SK-N-SH treated with all-trans-retinoic acid at 6 μM for 48 hours (cell line): ENCODE results near the gene ASNSD1.
"Not testable (repeated sequence)": the region's sequence is repeated elsewhere in the genome, so short reads cannot be mapped to it uniquely, and the experiment has no call there.

Experiments
- ATAC-seq: fragments of 200-7000 bp; cut with Tn5 transposase; 3 replicates; pipeline ENCODE4 v1.9.1; 2020; ENCODE audit warnings: mild to moderate bottlenecking, moderate library complexity
- ARNTL ChIP-seq: fragments of 450-650 bp; formaldehyde crosslinking; IDR thresholded peaks from 2 replicates; pipeline ENCODE4 v1.5.0; 2020; ENCODE audit warnings: low read depth, mild to moderate bottlenecking, moderate library complexity, borderline replicate concordance
- CSDC2 ChIP-seq: fragments of 250-450 bp; sonication (Bioruptor Pico); IDR thresholded peaks from 2 replicates; pipeline ENCODE4 v1.5.0; 2020; ENCODE audit warnings: mild to moderate bottlenecking, moderate library complexity
- GLIS3 ChIP-seq: fragments of 250-450 bp; sonication (Bioruptor Pico); IDR thresholded peaks from 2 replicates; pipeline ENCODE4 v1.5.0; 2020; ENCODE audit warnings: mild to moderate bottlenecking, moderate library complexity
- ISL1 ChIP-seq: fragments of 250-450 bp; sonication (Bioruptor Pico); IDR thresholded peaks from 2 replicates; pipeline ENCODE4 v2.1.2; 2022; ENCODE audit warnings: mild to moderate bottlenecking, moderate library complexity
- OSR1 ChIP-seq: fragments of 250-450 bp; sonication (Bioruptor Pico); IDR thresholded peaks from 2 replicates; pipeline ENCODE4 v1.8.0; 2022; ENCODE audit warnings: moderate library complexity, mild to moderate bottlenecking, inconsistent platforms
- PPARA ChIP-seq: fragments of 250-450 bp; sonication (Bioruptor Pico); IDR thresholded peaks from 2 replicates; pipeline ENCODE4 v1.5.0; 2020; ENCODE audit warnings: mild to moderate bottlenecking, borderline replicate concordance
- SNAI2 ChIP-seq: fragments of 250-450 bp; sonication (Bioruptor Pico); IDR thresholded peaks from 2 replicates; pipeline ENCODE4 v1.5.0; 2020; ENCODE audit warnings: mild to moderate bottlenecking, moderate library complexity
- TCF4 ChIP-seq: fragments of 250-450 bp; sonication (Bioruptor Pico); IDR thresholded peaks from 2 replicates; pipeline ENCODE4 v1.8.0; 2021; ENCODE audit warnings: mild to moderate bottlenecking, moderate library complexity, borderline replicate concordance
- TOX ChIP-seq: fragments of 250-450 bp; sonication (Bioruptor Pico); IDR thresholded peaks from 2 replicates; pipeline ENCODE4 v1.8.0; 2021; ENCODE audit warnings: mild to moderate bottlenecking, moderate library complexity, borderline replicate concordance
- ZC3H10 ChIP-seq: fragments of 250-450 bp; sonication (Bioruptor Pico); IDR thresholded peaks from 2 replicates; pipeline ENCODE4 v1.5.1; 2021; ENCODE audit warnings: mild to moderate bottlenecking, moderate library complexity
- ZFP3 ChIP-seq: fragments of 250-450 bp; sonication (Bioruptor Pico); IDR thresholded peaks from 2 replicates; pipeline ENCODE4 v1.5.0; 2020; ENCODE audit warnings: mild to moderate bottlenecking, moderate library complexity
- ZFP30 ChIP-seq: fragments of 450-650 bp; formaldehyde crosslinking; IDR thresholded peaks from 2 replicates; pipeline ENCODE4 v1.5.0; 2022; ENCODE audit warnings: mild to moderate bottlenecking, moderate library complexity
- ZNF565 ChIP-seq: fragments of 450-650 bp; formaldehyde crosslinking; conservative IDR thresholded peaks from 2 replicates; pipeline ENCODE4 v1.5.0; 2020; ENCODE audit warnings: low read depth, mild to moderate bottlenecking, moderate library complexity
- ZNF70 ChIP-seq: fragments of 450-650 bp; formaldehyde crosslinking; IDR thresholded peaks from 2 replicates; pipeline ENCODE4 v1.5.0; 2020; ENCODE audit warnings: mild to moderate bottlenecking, moderate library complexity
- ZNF8 ChIP-seq: fragments of 450-650 bp; formaldehyde crosslinking; IDR thresholded peaks from 2 replicates; pipeline ENCODE4 v1.5.0; 2020; ENCODE audit warnings: mild to moderate bottlenecking, moderate library complexity
- TF ChIP-seq, protein P1 (sequence below): fragments of 250-450 bp; sonication (Bioruptor Pico); IDR thresholded peaks from 2 replicates; pipeline ENCODE4 v1.5.0; 2020; ENCODE audit warnings: mild to moderate bottlenecking, moderate library complexity
- TF ChIP-seq, protein P2 (sequence below): fragments of 250-450 bp; sonication (Bioruptor Pico); IDR thresholded peaks from 2 replicates; pipeline ENCODE4 v1.8.0; 2021; ENCODE audit warnings: low read depth, mild to moderate bottlenecking, moderate library complexity, borderline replicate concordance
- TF ChIP-seq, protein P3 (sequence below): fragments of 250-450 bp; sonication (Bioruptor Pico); IDR thresholded peaks from 2 replicates; pipeline ENCODE4 v1.5.1; 2020; ENCODE audit warnings: low read depth, mild to moderate bottlenecking, moderate library complexity
- TF ChIP-seq, protein P4 (sequence below): fragments of 250-450 bp; sonication (Bioruptor Pico); IDR thresholded peaks from 2 replicates; pipeline ENCODE4 v1.8.0; 2020; ENCODE audit warnings: mild to moderate bottlenecking, moderate library complexity, borderline replicate concordance

Gene ASNSD1

DNA sequence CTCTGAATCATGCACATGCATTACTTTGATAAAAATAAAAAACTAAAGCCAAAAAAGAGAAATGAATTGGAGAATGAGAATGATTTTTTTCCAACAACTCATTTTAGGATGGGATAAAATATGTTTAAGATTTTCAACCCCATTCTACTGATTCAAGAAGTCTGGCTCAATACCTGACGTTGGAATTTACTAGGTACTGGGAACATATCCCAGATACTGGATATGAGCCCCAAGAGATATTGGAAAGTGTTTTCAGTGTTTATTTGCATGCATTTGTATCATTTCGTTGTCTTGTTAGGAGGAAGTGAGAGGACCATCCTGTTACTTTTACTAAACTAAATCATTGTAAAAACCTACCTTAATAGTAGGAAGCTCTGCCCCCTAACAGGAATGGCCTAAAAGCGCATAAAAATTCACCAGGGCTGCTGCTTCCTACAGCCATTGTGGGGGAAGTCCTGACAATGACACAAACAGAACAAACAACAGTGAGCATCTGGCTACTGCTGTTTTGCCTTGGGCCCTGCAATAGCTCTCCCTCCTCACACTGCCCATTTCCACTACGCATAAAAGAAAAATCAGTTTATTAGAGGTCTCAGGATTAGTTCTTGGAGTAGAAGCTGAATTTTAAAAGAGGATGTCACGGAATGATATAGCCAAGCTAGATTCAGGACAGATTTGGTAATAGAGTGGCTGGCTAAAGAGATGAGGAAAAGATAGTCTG, 48.4 kb downstream of the ASNSD1 start:
- TF ChIP-seq CSDC2 (CRISPR knock-in tag) (no peak), ZNF8 (CRISPR knock-in tag) (no peak), ZNF70 (CRISPR knock-in tag) (peak; percentile 82), GLIS3 (no peak), PPARA (no peak), ZC3H10 (CRISPR knock-in tag) (no peak)
- TF ChIP-seq, protein P1, sequence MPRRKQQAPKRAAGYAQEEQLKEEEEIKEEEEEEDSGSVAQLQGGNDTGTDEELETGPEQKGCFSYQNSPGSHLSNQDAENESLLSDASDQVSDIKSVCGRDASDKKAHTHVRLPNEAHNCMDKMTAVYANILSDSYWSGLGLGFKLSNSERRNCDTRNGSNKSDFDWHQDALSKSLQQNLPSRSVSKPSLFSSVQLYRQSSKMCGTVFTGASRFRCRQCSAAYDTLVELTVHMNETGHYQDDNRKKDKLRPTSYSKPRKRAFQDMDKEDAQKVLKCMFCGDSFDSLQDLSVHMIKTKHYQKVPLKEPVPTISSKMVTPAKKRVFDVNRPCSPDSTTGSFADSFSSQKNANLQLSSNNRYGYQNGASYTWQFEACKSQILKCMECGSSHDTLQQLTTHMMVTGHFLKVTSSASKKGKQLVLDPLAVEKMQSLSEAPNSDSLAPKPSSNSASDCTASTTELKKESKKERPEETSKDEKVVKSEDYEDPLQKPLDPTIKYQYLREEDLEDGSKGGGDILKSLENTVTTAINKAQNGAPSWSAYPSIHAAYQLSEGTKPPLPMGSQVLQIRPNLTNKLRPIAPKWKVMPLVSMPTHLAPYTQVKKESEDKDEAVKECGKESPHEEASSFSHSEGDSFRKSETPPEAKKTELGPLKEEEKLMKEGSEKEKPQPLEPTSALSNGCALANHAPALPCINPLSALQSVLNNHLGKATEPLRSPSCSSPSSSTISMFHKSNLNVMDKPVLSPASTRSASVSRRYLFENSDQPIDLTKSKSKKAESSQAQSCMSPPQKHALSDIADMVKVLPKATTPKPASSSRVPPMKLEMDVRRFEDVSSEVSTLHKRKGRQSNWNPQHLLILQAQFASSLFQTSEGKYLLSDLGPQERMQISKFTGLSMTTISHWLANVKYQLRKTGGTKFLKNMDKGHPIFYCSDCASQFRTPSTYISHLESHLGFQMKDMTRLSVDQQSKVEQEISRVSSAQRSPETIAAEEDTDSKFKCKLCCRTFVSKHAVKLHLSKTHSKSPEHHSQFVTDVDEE (CRISPR knock-in tag) = no peak
- TF ChIP-seq, protein P2, sequence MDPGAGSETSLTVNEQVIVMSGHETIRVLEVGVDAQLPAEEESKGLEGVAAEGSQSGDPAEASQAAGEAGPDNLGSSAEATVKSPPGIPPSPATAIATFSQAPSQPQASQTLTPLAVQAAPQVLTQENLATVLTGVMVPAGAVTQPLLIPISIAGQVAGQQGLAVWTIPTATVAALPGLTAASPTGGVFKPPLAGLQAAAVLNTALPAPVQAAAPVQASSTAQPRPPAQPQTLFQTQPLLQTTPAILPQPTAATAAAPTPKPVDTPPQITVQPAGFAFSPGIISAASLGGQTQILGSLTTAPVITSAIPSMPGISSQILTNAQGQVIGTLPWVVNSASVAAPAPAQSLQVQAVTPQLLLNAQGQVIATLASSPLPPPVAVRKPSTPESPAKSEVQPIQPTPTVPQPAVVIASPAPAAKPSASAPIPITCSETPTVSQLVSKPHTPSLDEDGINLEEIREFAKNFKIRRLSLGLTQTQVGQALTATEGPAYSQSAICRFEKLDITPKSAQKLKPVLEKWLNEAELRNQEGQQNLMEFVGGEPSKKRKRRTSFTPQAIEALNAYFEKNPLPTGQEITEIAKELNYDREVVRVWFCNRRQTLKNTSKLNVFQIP (CRISPR knock-in tag) = no peak
- TF ChIP-seq, protein P3, sequence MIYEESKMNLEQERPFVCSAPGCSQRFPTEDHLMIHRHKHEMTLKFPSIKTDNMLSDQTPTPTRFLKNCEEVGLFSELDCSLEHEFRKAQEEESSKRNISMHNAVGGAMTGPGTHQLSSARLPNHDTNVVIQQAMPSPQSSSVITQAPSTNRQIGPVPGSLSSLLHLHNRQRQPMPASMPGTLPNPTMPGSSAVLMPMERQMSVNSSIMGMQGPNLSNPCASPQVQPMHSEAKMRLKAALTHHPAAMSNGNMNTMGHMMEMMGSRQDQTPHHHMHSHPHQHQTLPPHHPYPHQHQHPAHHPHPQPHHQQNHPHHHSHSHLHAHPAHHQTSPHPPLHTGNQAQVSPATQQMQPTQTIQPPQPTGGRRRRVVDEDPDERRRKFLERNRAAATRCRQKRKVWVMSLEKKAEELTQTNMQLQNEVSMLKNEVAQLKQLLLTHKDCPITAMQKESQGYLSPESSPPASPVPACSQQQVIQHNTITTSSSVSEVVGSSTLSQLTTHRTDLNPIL (CRISPR knock-in tag) = no peak
- no peak for ATAC-seq

DNA sequence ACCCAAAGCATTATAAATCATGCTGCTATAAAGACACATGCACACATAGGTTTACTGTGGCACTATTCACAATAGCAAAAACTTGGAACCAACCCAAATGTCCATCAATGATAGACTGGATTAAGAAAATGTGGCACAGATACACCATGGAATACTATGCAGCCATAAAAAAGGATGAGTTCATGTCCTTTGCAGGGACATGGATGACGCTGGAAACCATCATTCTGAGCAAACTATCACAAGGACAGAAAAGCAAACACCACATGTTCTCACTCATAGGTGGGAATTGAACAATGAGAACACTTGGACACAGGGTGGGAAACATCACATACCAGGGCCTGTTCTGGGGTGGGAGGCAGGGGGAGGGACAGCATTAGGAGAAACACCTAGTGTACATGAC, 56.3 kb downstream of the ASNSD1 start:
- ATAC-seq = not testable (repeated sequence)

DNA sequence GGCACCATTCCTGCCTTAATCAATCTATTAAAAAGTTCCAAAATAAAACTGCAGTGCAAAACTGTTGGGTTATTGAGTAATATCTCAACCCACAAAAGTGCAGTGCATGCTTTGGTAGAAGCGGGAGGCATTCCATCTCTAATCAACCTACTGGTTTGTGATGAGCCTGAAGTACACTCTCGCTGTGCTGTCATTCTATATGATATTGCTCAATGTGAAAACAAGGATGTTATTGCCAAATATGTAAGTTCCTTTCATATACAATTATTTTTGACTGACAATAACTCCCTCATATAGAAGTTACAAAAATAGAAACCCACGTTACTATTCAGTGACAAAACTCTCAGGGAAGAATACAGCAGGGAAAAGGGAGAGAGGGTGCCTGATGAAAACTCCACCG, 58.3 kb downstream of the ASNSD1 start:
- ATAC-seq = no peak
- no peak for TF ChIP-seq GLIS3
- TF ChIP-seq, protein P3 (CRISPR knock-in tag) = no peak
- TF ChIP-seq ZNF8 (CRISPR knock-in tag) = no peak
- no peak for TF ChIP-seq OSR1 (CRISPR knock-in tag)
- TF ChIP-seq ZNF565 = no peak
- no peak for TF ChIP-seq SNAI2
- TF ChIP-seq, protein P2 (CRISPR knock-in tag) = no peak
- TF ChIP-seq ZFP30 (CRISPR knock-in tag) = no peak
- TF ChIP-seq ARNTL = no peak
- no peak for TF ChIP-seq PPARA
- no peak for TF ChIP-seq ZFP3 (CRISPR knock-in tag)
- TF ChIP-seq, protein P4, sequence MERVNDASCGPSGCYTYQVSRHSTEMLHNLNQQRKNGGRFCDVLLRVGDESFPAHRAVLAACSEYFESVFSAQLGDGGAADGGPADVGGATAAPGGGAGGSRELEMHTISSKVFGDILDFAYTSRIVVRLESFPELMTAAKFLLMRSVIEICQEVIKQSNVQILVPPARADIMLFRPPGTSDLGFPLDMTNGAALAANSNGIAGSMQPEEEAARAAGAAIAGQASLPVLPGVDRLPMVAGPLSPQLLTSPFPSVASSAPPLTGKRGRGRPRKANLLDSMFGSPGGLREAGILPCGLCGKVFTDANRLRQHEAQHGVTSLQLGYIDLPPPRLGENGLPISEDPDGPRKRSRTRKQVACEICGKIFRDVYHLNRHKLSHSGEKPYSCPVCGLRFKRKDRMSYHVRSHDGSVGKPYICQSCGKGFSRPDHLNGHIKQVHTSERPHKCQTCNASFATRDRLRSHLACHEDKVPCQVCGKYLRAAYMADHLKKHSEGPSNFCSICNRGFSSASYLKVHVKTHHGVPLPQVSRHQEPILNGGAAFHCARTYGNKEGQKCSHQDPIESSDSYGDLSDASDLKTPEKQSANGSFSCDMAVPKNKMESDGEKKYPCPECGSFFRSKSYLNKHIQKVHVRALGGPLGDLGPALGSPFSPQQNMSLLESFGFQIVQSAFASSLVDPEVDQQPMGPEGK (CRISPR knock-in tag) = no peak
- TF ChIP-seq ZC3H10 (CRISPR knock-in tag) = no peak
- TF ChIP-seq ZNF70 (CRISPR knock-in tag) = no peak
- TF ChIP-seq TOX (CRISPR knock-in tag) = no peak
- no peak for TF ChIP-seq TCF4 (CRISPR knock-in tag)
- TF ChIP-seq ISL1 (CRISPR knock-in tag) = no peak
- no peak for TF ChIP-seq CSDC2 (CRISPR knock-in tag)
